GM18867 (cell line): ENCODE results near the gene EDN3.

Experiments
- ATAC-seq: cut with Tn5 transposase; IDR thresholded peaks from one replicate; pipeline ENCODE4 v1.9.1; 2021; ENCODE audit warnings: mild to moderate bottlenecking, moderate library complexity; ENCODE audit not compliant: unreplicated experiment

EDN3 gene

GRCh38 chr20:59360934-59361333, 60.5 kb downstream of the EDN3 start:
- no peak for ATAC-seq

- ATAC-seq, result no peak
Observed at GRCh38 chr20:59361411-59361810, 61.0 kb downstream of the EDN3 start.

- no peak for ATAC-seq
Observed at GRCh38 chr20:59363101-59363500, 62.7 kb downstream of the EDN3 start.

DNA sequence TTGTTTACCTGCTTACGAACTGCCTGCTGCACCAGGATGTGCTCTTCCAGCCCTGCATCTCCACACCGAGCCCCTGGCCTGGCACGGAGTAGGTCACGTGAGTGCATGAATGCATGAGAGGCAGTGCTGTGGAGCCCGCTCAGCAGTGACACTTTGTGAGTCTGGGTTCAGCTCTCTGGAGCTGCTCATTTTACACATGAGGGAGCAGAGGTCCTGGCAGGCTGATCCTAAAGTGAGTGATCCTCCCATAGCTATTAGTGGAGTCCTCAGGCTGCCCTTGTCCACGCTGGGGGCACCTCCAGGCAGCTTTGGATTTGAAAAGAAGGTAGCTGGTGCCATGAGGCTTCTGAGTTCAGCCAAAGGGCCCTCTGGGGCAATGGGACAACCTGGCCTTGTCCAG, 64.2 kb downstream of the EDN3 start:
- no peak for ATAC-seq

- ATAC-seq, result no peak
Observed at GRCh38 chr20:59365611-59366285, 65.3 kb downstream of the EDN3 start.

DNA sequence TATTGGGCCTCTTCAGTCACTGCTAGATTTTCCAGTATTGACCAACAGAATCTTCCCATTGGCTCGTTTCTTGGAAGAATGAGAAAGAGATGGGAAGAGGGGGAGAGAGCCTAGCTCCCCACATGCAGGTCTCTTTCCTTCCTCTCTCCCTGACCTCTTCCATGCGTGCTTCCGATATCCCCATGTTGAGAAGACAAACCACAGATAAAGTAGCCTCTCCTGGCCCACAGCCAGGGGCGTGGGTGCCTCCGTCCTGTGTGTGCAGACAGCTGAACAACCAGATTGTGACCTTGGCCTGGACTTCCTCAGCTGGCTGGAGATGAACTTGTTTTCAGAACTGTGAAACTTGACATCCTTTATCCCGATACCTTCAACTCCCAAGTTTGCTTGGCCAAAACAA, 71.0 kb downstream of the EDN3 start:
- no peak for ATAC-seq

GRCh38 chr20:59374261-59374660, 73.8 kb downstream of the EDN3 start:
- ATAC-seq, result no peak

DNA sequence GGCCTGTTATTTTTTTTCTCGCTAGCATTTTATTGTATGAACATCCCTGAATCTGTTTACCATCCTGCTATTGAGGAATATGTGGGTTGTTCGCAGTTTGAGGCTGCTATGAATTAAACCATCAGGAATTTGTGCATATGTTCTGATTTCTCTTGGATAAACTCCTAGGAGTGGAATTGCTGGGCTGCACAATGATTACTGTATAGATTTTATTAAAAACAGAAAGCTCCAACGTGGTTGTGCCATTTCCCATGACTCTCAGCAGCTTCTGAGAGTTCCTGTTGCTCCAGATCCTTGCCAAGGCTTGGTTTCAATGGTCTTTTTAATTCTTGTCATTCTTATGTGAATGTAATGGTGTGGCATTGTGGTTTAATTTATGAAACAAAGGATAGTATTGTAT, 75.1 kb downstream of the EDN3 start:
- ATAC-seq, result no peak
